Liver (tissue), 9 donors: ENCODE data around the gene PARP16. TPM values are rescaled to one million over a fixed set of nuclear protein-coding genes. Genes with fewer than 3 reads are reported as not detected.
A peak's percentile ranks its signal among the peaks of the same experiment; 100 is the strongest.

Source experiments
- DNase-seq: peaks from one replicate; pipeline ENCODE4 v3.0.0-alpha.2; 2017; ENCODE audit warnings: low spot score
- H3K27ac ChIP-seq, 2 donors: one replicate each; pipeline ENCODE4 v1.7.0; 2013; ENCODE audit warnings: inconsistent platforms in 2 of 2, low read length in 2 of 2, control low read depth in 1 of 2, low read depth in 1 of 2, mild to moderate bottlenecking in 1 of 2
- H3K27me3 ChIP-seq, 4 donors: one replicate each; pipeline versions ENCODE4 v1.6.1 to v1.7.0; 2013; ENCODE audit warnings: low read length in 3 of 4, inconsistent platforms in 1 of 4, mild to moderate bottlenecking in 1 of 4, moderate library complexity in 1 of 4; ENCODE audit not compliant: control insufficient read depth in 4 of 4, insufficient read depth in 4 of 4
- H3K36me3 ChIP-seq, 4 donors: one replicate each; pipeline versions ENCODE4 v1.6.1 to v1.7.0; 2013; ENCODE audit warnings: low read length in 3 of 4, mild to moderate bottlenecking in 3 of 4, low read depth in 1 of 4, moderate library complexity in 1 of 4; ENCODE audit not compliant: control insufficient read depth in 4 of 4, insufficient read depth in 3 of 4
- H3K4me1 ChIP-seq, 4 donors: one replicate each; pipeline versions ENCODE4 v1.6.1 to v1.7.0; 2013; ENCODE audit warnings: low read length in 3 of 4, mild to moderate bottlenecking in 3 of 4, moderate library complexity in 1 of 4; ENCODE audit not compliant: control insufficient read depth in 4 of 4, insufficient read depth in 4 of 4
- H3K4me3 ChIP-seq, 3 donors: one replicate each; pipeline versions ENCODE4 v1.6.1 to v1.7.0; 2013; ENCODE audit warnings: low read length in 3 of 3, control low read depth in 1 of 3, low read depth in 1 of 3, mild to moderate bottlenecking in 1 of 3
- H3K9ac ChIP-seq, 2 donors: one replicate each; pipeline ENCODE4 v1.7.0; 2013; ENCODE audit warnings: low read length in 2 of 2, mild to moderate bottlenecking in 2 of 2, moderate library complexity in 2 of 2, control low read depth in 1 of 2, low read depth in 1 of 2
- H3K9me3 ChIP-seq, 4 donors: one replicate each; pipeline versions ENCODE4 v1.6.1 to v1.7.0; 2013; ENCODE audit warnings: low read length in 3 of 4; ENCODE audit not compliant: control insufficient read depth in 4 of 4
- ATF3 ChIP-seq: IDR thresholded peaks from 2 replicates; pipeline ENCODE4 v1.6.1; 2016; ENCODE audit warnings: antibody characterized with exemption
- CTCF ChIP-seq: fragments of 150-350 bp; IDR thresholded peaks from 2 replicates; pipeline ENCODE4 v1.5.1; 2017; ENCODE audit warnings: improper control_type of control experiment, low read depth, low read length; ENCODE audit not compliant: missing input control
- EGR1 ChIP-seq, 2 donors: IDR thresholded peaks; 2 replicates each; pipeline ENCODE4 v1.6.1; 2016 to 2018; ENCODE audit warnings: antibody characterized with exemption in 2 of 2, low read depth in 2 of 2
- FOXA2 ChIP-seq: IDR thresholded peaks from 2 replicates; pipeline ENCODE4 v1.6.1; 2016; ENCODE audit warnings: antibody characterized with exemption
- HNF4A ChIP-seq, 2 donors: conservative IDR thresholded peaks; 2 replicates each; pipeline ENCODE4 v1.6.1; 2016; ENCODE audit warnings: antibody characterized with exemption in 2 of 2, mild to moderate bottlenecking in 2 of 2
- HNF4G ChIP-seq: IDR thresholded peaks from 2 replicates; pipeline ENCODE4 v1.6.1; 2016; ENCODE audit warnings: antibody characterized with exemption
- JUND ChIP-seq, 2 donors: IDR thresholded peaks; 2 replicates each; pipeline ENCODE4 v1.6.1; 2016; ENCODE audit warnings: antibody characterized with exemption in 2 of 2
- MAX ChIP-seq: IDR thresholded peaks from 2 replicates; pipeline ENCODE4 v1.6.1; 2016; ENCODE audit warnings: antibody characterized with exemption
- NR2F2 ChIP-seq: IDR thresholded peaks from 2 replicates; pipeline ENCODE4 v1.6.1; 2016; ENCODE audit warnings: antibody characterized with exemption
- REST ChIP-seq: IDR thresholded peaks from 2 replicates; pipeline ENCODE4 v1.6.1; 2016; ENCODE audit warnings: antibody characterized with exemption, mild to moderate bottlenecking
- RXRA ChIP-seq, 2 donors: IDR thresholded peaks; 2 replicates each; pipeline ENCODE4 v1.6.1; 2017 to 2018; ENCODE audit warnings: antibody characterized with exemption in 2 of 2, mild to moderate bottlenecking in 1 of 2
- YY1 ChIP-seq: IDR thresholded peaks from 2 replicates; pipeline ENCODE4 v1.6.1; 2016; ENCODE audit warnings: antibody characterized with exemption, mild to moderate bottlenecking
- ZBTB33 ChIP-seq: IDR thresholded peaks from 2 replicates; pipeline ENCODE4 v1.6.1; 2016; ENCODE audit warnings: antibody characterized with exemption
- WGBS: extraction: QIAGEN DNeasy Blood & Tissue Kit; methylation state at CpG from one replicate; pipeline ENCODE4 v1.1.7; 2013; 5-methylcytosine and 5-hydroxymethylcytosine counted together
- polyA plus RNA-seq, 2 donors: library from polyadenylated mRNA; stranded (reverse) in 1 of 2; unstranded in 1 of 2; fragments of 200-250 nt in 1 of 2; fragments of >200 nt in 1 of 2; fragmentation: Nextera tagmentation in 1 of 2; extraction: Ambion mirVana in 1 of 2; gene quantifications; one replicate each; pipeline versions ENCODE4 v1.2.1 to v1.2.3, GENCODE V29; 2013 to 2015
- total RNA-seq, 2 donors: library from RNA; depleted of rRNA; stranded (reverse); fragments of >200 nt; gene quantifications; one replicate each; pipeline ENCODE4 v1.2.3, GENCODE V29; 2014
- donor health status: healthy.
- donor health status: healthy.
- donor health status: healthy.
- donor health status: healthy.
- donor health status: healthy.

The PARP16 gene
- total and polyA plus RNA-seq, 4 donors: 4.0 to 6.9 (median 5.7) TPM

- Histone ChIP-seq H3K9me3 (no peaks in the 10 kb centered on the region), H3K27me3 (no peaks in the 10 kb centered on the region), H3K4me3 (peak overlapping the region; percentile 70 to 74 (median 74)), H3K4me1 (peaks cover 0 to 16% (median 12%) of the 10 kb centered on the region in 4 donors), H3K27ac (peak overlapping the region; percentile 83 to 96), H3K9ac (peak overlapping the region; percentile 33 to 62), H3K36me3 (no peaks in the 10 kb centered on the region)
- TF ChIP-seq CTCF: no peak
- TF ChIP-seq NR2F2: no peak
- TF ChIP-seq ATF3: no peak
- TF ChIP-seq JUND (IDR thresholded peaks at IDR 0.05): no peak
- no peak for TF ChIP-seq RXRA (IDR thresholded peaks at IDR 0.05)
- no peak for TF ChIP-seq YY1
- no peak for TF ChIP-seq HNF4G
- no peak for TF ChIP-seq EGR1 (IDR thresholded peaks at IDR 0.05; ENCODE audit: low read depth in 2 of 2)
- TF ChIP-seq REST: no peak
- TF ChIP-seq FOXA2: no peak
- no peak for TF ChIP-seq ZBTB33
- DNase-seq: no peak
- 76% methylated on average over 10 of the region's 10 CpGs for WGBS
Observed at GRCh38 chr15:65285291-65286068, 1.2 kb downstream of the PARP16 start.

- Histone ChIP-seq H3K27me3 (no peaks in the 10 kb centered on the region), H3K4me3 (no peak overlapping the region), H3K4me1 (no peaks in the 10 kb centered on the region), H3K27ac (no peak overlapping the region), H3K36me3 (no peaks in the 10 kb centered on the region), H3K9me3 (no peaks in the 10 kb centered on the region), H3K9ac (no peak overlapping the region)
- TF ChIP-seq RXRA (IDR thresholded peaks at IDR 0.05) (no peak), HNF4G (no peak), MAX (no peak), HNF4A (conservative IDR thresholded peaks at IDR 0.05) (no peak)
- no peak for DNase-seq
- 83% methylated on average over 1 of the region's 1 CpG for WGBS
Observed at GRCh38 chr15:65278480-65278879, 8.2 kb downstream of the PARP16 start.
